ENCODE results near the gene CLCF1.

The CLCF1 gene

DNA sequence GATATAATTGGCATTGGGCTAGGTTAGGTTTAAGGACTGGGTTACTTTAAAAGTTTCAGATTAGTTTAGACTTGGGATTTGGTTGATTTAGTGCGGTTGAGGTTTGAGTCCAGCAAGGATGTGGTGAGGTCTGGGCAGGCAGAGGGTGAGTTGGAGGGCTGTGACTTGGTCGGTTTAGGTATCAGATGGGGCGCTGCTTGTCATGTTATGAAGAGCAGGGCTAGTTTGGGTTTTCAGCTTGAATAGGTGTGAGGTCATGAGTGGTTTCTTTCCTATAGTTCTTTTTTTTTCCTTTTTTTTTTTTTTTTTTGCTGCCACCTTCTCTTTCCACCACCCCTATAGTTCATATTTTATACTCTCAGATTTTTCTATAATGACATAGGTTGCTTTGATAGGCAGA lies 4.8 kb downstream of the CLCF1 start:
- H4K20me1 ChIP-seq (ENCODE audit: insufficient read depth, low read length, poor library complexity, severe bottlenecking): no peaks in the 10 kb centered on the region
- H3K4me2 ChIP-seq (ENCODE audit: low read depth, low read length, poor library complexity, severe bottlenecking): no peak overlapping the region

DNA sequence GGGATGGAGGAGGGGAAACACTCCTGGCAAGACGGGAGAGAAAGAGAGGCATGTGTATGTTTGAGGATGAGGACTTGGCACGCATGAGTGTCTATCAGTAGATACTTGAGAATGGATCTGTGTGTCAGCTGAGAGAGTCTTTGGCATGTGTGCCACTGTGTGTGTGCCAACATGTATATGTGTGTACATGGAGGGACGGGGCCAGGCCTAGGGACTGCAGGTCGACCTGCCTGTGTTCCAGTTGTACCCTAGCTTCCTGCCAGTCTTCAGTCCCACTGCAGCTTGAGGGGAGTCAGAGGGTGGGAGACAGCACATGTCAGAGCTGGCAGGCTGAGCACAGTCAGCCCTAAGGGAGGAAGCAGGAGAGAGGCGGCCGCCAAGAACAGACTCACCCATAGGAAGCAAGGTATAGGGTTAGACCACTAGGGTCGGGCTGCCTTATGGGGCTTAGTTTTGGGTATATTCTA lies 5.6 kb downstream of the CLCF1 start:
- Histone ChIP-seq H3K9me3 (ENCODE audit: insufficient read depth, low read depth, low read length) (no peaks in the 10 kb centered on the region), H4K20me1 (ENCODE audit: insufficient read depth, low read length, poor library complexity, severe bottlenecking) (no peaks in the 10 kb centered on the region), H3F3A (ENCODE audit: low read depth) (no peaks in the 10 kb centered on the region), H3K4me3 (ENCODE audit: low read length, poor library complexity, severe bottlenecking) (no peak overlapping the region), H3K36me3 (ENCODE audit: insufficient read depth, low read length) (no peaks in the 10 kb centered on the region), H3K27me3 (ENCODE audit: insufficient read depth, low read length, poor library complexity, severe bottlenecking) (no peaks in the 10 kb centered on the region), H3K9ac (ENCODE audit: low read depth, low read length, poor library complexity, severe bottlenecking) (no peak overlapping the region), H3K79me2 (ENCODE audit: insufficient read depth, low read length) (peaks cover 4% of the 10 kb centered on the region; the same call in 1 of the 2 replicates), H3K9me2 (replicated peaks; ENCODE audit: low read depth, low read length) (no peaks in the 10 kb centered on the region), H3K4me1 (ENCODE audit: insufficient read depth, low read length, poor library complexity, severe bottlenecking) (peaks cover 57% of the 10 kb centered on the region), H2AFZ (ENCODE audit: low read length) (no peak overlapping the region), H3K4me2 (ENCODE audit: low read depth, low read length, poor library complexity, severe bottlenecking) (no peak overlapping the region)
- no peak for TF ChIP-seq CTCF (conservative IDR thresholded peaks at IDR 0.05; ENCODE audit: low read length)
- TF ChIP-seq EZH2phosphoT487 (IDR thresholded peaks at IDR 0.05; ENCODE audit: borderline replicate concordance): no peak

More for the DNA sequence above, 4.8 kb downstream of the CLCF1 start:
- Histone ChIP-seq H3K9ac (ENCODE audit: low read depth, low read length, poor library complexity, severe bottlenecking) (no peak overlapping the region), H2AFZ (ENCODE audit: low read length) (no peak overlapping the region), H3K4me1 (ENCODE audit: insufficient read depth, low read length, poor library complexity, severe bottlenecking) (peaks cover 63% of the 10 kb centered on the region), H3K9me2 (replicated peaks; ENCODE audit: low read depth, low read length) (no peaks in the 10 kb centered on the region), H3K27me3 (ENCODE audit: insufficient read depth, low read length, poor library complexity, severe bottlenecking) (no peaks in the 10 kb centered on the region), H3K36me3 (ENCODE audit: insufficient read depth, low read length) (no peaks in the 10 kb centered on the region), H3K79me2 (ENCODE audit: insufficient read depth, low read length) (peaks cover 4% of the 10 kb centered on the region; the same call in 1 of the 2 replicates), H3K4me3 (ENCODE audit: low read length, poor library complexity, severe bottlenecking) (no peak overlapping the region), H3F3A (ENCODE audit: low read depth) (no peaks in the 10 kb centered on the region), H3K9me3 (ENCODE audit: insufficient read depth, low read depth, low read length) (no peaks in the 10 kb centered on the region)
- TF ChIP-seq CTCF (conservative IDR thresholded peaks at IDR 0.05; ENCODE audit: low read length) (no peak), EZH2phosphoT487 (IDR thresholded peaks at IDR 0.05; ENCODE audit: borderline replicate concordance) (no peak)

DNA sequence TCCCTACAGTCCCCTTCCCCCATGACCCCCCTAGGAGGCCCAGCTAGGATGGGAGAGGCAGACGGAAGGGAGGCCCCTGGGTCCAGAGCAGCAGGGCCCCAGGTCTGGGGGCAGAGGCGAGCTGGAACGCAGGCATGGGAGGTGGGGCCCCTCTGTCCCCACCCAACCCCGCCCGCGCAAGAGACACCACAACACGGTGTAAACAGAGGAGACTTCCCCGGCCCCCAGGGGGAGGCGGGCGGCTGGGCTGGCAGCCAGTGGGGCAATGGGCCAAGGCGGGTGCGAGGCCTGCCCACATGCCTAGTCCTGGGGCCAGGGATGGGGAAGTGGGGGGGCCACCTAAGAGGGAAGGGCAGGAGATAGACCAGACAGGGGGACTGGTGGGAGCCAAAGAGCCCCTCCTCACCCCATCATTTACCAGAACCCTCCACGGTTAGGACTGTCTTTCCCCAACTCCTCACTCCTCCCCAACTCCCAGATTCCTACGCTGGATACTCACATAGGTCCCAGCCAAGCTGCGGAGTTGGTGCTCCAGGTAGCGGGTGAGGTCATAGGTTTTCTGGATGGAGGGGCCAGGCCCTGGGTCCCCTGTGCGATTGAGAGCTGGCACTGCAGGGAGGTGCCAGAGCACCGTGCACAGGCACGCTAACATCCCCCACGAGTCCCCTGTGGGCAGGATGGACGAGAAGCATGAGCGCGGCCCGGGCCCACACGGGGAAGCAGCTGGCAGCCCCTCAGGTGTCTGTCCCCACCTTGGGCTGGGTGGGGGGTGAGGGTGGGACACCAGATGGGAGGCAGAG lies 6.2 kb downstream of the CLCF1 start:
- no peak overlapping the region for H3K4me3 ChIP-seq (ENCODE audit: low read length, poor library complexity, severe bottlenecking)
- no peak overlapping the region for H3K9ac ChIP-seq (ENCODE audit: low read depth, low read length, poor library complexity, severe bottlenecking)
- H4K20me1 ChIP-seq (ENCODE audit: insufficient read depth, low read length, poor library complexity, severe bottlenecking): no peaks in the 10 kb centered on the region
- no peaks in the 10 kb centered on the region for H3K9me2 ChIP-seq (replicated peaks; ENCODE audit: low read depth, low read length)
- H3F3A ChIP-seq (ENCODE audit: low read depth): no peaks in the 10 kb centered on the region
- peaks cover 4% of the 10 kb centered on the region; the same call in 1 of the 2 replicates for H3K79me2 ChIP-seq (ENCODE audit: insufficient read depth, low read length)
- peaks cover 56% of the 10 kb centered on the region for H3K4me1 ChIP-seq (ENCODE audit: insufficient read depth, low read length, poor library complexity, severe bottlenecking)
- H3K9me3 ChIP-seq (ENCODE audit: insufficient read depth, low read depth, low read length): no peaks in the 10 kb centered on the region
- TF ChIP-seq CTCF (conservative IDR thresholded peaks at IDR 0.05; ENCODE audit: low read length) (no peak), EZH2phosphoT487 (IDR thresholded peaks at IDR 0.05; ENCODE audit: borderline replicate concordance) (no peak)
- H2AFZ ChIP-seq (ENCODE audit: low read length): no peak overlapping the region
- no peak overlapping the region for H3K4me2 ChIP-seq (ENCODE audit: low read depth, low read length, poor library complexity, severe bottlenecking)
- no peaks in the 10 kb centered on the region for H3K27me3 ChIP-seq (ENCODE audit: insufficient read depth, low read length, poor library complexity, severe bottlenecking)
- no peaks in the 10 kb centered on the region for H3K36me3 ChIP-seq (ENCODE audit: insufficient read depth, low read length)
